HepG2 (cell line): Measurements from ENCODE around the gene AGAP1. TPM values are rescaled to one million over a fixed set of nuclear protein-coding genes. Genes with fewer than 3 reads are reported as not detected.

Experiments used
- ARID4A ChIP-seq: sonication (generic); formaldehyde crosslinking; IDR thresholded peaks from 2 replicates; pipeline ENCODE4 v1.5.0; 2020; ENCODE audit warnings: mild to moderate bottlenecking, missing genetic modification reagents, borderline replicate concordance
- CBX1 ChIP-seq: IDR thresholded peaks from one replicate; pipeline ENCODE4 v1.6.1; 2016; ENCODE audit warnings: antibody characterized with exemption, low read depth
- CSRNP1 ChIP-seq: sonication (generic); formaldehyde crosslinking; IDR thresholded peaks from 2 replicates; pipeline ENCODE4 v1.8.1; 2023; ENCODE audit warnings: mild to moderate bottlenecking, missing genetic modification reagents
- KIAA2018 ChIP-seq: sonication (generic); formaldehyde crosslinking; IDR thresholded peaks from 2 replicates; pipeline ENCODE4 v1.5.0; 2020; ENCODE audit warnings: mild to moderate bottlenecking, missing genetic modification reagents, borderline replicate concordance
- MEIS1 ChIP-seq: sonication (generic); formaldehyde crosslinking; IDR thresholded peaks from 2 replicates; pipeline ENCODE4 v1.9.0; 2021; ENCODE audit warnings: mild to moderate bottlenecking, missing genetic modification reagents, moderate library complexity, borderline replicate concordance
- MTF2 ChIP-seq: sonication (generic); formaldehyde crosslinking; IDR thresholded peaks from 2 replicates; pipeline ENCODE4 v1.5.0; 2020; ENCODE audit warnings: missing genetic modification reagents, borderline replicate concordance
- NCOA5 ChIP-seq: sonication (generic); formaldehyde crosslinking; IDR thresholded peaks from 2 replicates; pipeline ENCODE4 v1.4.0; 2020; ENCODE audit warnings: missing genetic modification reagents
- RNF219 ChIP-seq: sonication (generic); formaldehyde crosslinking; IDR thresholded peaks from 2 replicates; pipeline ENCODE4 v1.5.0; 2020; ENCODE audit warnings: mild to moderate bottlenecking, missing genetic modification reagents
- SAP130 ChIP-seq: IDR thresholded peaks from 2 replicates; pipeline ENCODE4 v1.6.1; 2016; ENCODE audit warnings: low read depth
- ZBTB7B ChIP-seq: sonication (generic); formaldehyde crosslinking; IDR thresholded peaks from 2 replicates; pipeline ENCODE4 v1.4.0; 2020; ENCODE audit warnings: missing genetic modification reagents
- ZNF30 ChIP-seq: sonication (generic); formaldehyde crosslinking; IDR thresholded peaks from 2 replicates; pipeline ENCODE4 v1.5.0; 2020; ENCODE audit warnings: mild to moderate bottlenecking, missing genetic modification reagents
- polyA plus RNA-seq, 8 experiments: library from polyadenylated mRNA; depleted of rRNA in 3 of 8; stranded (reverse) in 7 of 8; unstranded in 1 of 8; fragments of >200 nt; fragmentation: Illumina TruSeq in 4 of 8; extraction: Trizol in 4 of 8; gene quantifications; 2 replicates each; pipeline versions ENCODE4 v1.2.1 to v1.2.3, GENCODE V29; 2011 to 2016; ENCODE audit warnings: low read depth in 4 of 8, missing spikeins in 1 of 8, mixed read lengths in 1 of 8; ENCODE audit not compliant: insufficient read depth in 1 of 8
- total RNA-seq, 5 experiments: library from RNA; depleted of rRNA; stranded (reverse); fragments of >200 nt; fragmentation: Illumina TruSeq; extraction: Trizol; gene quantifications; 2 replicates each; pipeline ENCODE4 v1.2.3, GENCODE V29; 2016; ENCODE audit warnings: low read depth in 1 of 5

AGAP1 gene
- total and polyA plus RNA-seq, 2 of the 13 experiments (the other 11 are each of a cell fraction or from before 2014, with no cell fraction given): 21.2 to 32.7 TPM

- TF ChIP-seq ZNF30 (no peak), CBX1 (no peak), MEIS1 (CRISPR knock-in tag) (no peak), KIAA2018 (no peak), RNF219 (CRISPR knock-in tag) (no peak), MTF2 (CRISPR knock-in tag) (no peak), SAP130 (CRISPR knock-in tag) (peak; percentile 65), ZBTB7B (CRISPR knock-in tag) (no peak), NCOA5 (CRISPR knock-in tag) (no peak), ARID4A (CRISPR knock-in tag) (no peak), CSRNP1 (CRISPR knock-in tag) (no peak)
Observed at GRCh38 chr2:235580426-235581157, 86.7 kb downstream of the AGAP1 start (continued).
